Astrocyte of the spinal cord (primary cell): ENCODE results near the gene RPUSD2.
"Not testable (repeated sequence)": the region's sequence is repeated elsewhere in the genome, so short reads cannot be mapped to it uniquely, and the experiment has no call there.

ENCODE experiments used
- DNase-seq: peaks from one replicate; pipeline ENCODE4 v3.0.0; 2011; ENCODE audit warnings: low read depth, low spot score
- H3K4me3 ChIP-seq: 2 replicates; pipeline ENCODE4 v1.5.1; 2011; ENCODE audit warnings: low read depth, mild to moderate bottlenecking, low read length, moderate library complexity
- in situ Hi-C: cut with HindIII; loops from 2 replicates; pipeline ENCODE4 v1.10.0; 2017; ENCODE audit warnings: low sequenced_read_pairs
- TF ChIP-seq, protein P1 (sequence below): IDR thresholded peaks from 2 replicates; pipeline ENCODE4 v1.5.1; 2012; ENCODE audit warnings: low read depth, mild to moderate bottlenecking, low read length, inconsistent platforms

Gene RPUSD2

DNA sequence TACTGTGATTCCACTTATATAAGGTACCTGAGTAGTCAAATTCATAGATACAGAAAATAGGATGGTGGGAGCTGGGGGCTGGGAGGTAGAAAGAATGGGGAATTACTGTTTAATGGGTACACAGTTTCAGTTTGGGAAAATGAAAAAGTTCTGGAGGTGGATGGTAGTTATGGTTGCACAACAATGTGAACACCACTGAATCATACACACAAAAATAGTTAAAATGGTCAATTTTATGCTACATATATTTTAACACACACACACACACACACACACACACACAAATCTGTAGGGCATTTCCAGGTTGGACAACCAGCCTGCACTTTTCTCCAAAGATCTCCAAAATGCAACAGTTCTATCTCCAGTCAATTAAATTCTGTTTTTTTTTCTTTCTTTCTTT is 5.7 kb upstream of the RPUSD2 start:
- no peak overlapping the region for H3K4me3 ChIP-seq
- TF ChIP-seq, protein P1, sequence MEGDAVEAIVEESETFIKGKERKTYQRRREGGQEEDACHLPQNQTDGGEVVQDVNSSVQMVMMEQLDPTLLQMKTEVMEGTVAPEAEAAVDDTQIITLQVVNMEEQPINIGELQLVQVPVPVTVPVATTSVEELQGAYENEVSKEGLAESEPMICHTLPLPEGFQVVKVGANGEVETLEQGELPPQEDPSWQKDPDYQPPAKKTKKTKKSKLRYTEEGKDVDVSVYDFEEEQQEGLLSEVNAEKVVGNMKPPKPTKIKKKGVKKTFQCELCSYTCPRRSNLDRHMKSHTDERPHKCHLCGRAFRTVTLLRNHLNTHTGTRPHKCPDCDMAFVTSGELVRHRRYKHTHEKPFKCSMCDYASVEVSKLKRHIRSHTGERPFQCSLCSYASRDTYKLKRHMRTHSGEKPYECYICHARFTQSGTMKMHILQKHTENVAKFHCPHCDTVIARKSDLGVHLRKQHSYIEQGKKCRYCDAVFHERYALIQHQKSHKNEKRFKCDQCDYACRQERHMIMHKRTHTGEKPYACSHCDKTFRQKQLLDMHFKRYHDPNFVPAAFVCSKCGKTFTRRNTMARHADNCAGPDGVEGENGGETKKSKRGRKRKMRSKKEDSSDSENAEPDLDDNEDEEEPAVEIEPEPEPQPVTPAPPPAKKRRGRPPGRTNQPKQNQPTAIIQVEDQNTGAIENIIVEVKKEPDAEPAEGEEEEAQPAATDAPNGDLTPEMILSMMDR: no peak
- in situ Hi-C loops: no loop called here
- DNase-seq: no peak

DNA sequence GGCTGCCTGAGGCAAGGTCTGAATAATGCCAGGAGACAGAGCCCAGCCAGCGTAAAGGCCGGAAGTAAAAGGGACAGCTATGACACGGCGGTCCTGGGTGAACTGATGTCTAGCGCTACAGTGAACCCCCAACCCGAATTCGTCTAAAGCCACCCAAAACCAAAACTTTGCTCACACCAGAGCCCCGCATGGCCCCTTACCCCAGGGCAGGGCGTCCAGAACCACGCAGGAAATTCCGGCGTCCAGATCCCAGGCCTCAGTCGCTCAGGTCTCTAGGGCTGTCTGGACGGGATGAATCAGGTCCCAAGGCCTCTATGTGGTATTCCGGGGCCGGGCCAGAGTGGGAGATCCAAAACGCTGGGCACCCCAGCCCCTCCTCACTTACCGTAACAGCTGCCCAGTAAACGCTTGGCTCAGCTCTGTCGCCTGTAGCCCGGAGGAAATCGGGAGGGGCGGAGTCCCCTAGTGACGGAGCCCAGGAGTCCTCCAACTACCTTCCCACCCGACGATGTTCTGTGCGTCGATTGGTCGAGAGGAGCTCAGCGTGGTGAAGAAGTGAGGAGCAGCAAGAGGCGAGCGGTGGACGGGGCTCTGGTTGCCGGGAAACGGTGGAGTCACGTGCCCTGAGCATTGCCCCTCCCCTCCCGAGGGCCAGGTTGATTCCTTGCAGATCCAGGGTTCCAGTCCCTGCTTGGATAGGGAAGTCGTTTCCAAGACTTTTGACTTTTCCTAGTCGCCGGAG is 4.3 kb upstream of the RPUSD2 start, which contains the start of gene CCDC32:
CCDC32 (minus strand) TSS at position 452 of the 742 bp plus-strand sequence. CDS start 2,027 bp downstream, outside the sequence.
- in situ Hi-C loops: no loop called here
- peak; percentile 98 for DNase-seq
- TF ChIP-seq, protein P1: no peak
- H3K4me3 ChIP-seq: peak within 1 kb of the TSS; percentile 85

DNA sequence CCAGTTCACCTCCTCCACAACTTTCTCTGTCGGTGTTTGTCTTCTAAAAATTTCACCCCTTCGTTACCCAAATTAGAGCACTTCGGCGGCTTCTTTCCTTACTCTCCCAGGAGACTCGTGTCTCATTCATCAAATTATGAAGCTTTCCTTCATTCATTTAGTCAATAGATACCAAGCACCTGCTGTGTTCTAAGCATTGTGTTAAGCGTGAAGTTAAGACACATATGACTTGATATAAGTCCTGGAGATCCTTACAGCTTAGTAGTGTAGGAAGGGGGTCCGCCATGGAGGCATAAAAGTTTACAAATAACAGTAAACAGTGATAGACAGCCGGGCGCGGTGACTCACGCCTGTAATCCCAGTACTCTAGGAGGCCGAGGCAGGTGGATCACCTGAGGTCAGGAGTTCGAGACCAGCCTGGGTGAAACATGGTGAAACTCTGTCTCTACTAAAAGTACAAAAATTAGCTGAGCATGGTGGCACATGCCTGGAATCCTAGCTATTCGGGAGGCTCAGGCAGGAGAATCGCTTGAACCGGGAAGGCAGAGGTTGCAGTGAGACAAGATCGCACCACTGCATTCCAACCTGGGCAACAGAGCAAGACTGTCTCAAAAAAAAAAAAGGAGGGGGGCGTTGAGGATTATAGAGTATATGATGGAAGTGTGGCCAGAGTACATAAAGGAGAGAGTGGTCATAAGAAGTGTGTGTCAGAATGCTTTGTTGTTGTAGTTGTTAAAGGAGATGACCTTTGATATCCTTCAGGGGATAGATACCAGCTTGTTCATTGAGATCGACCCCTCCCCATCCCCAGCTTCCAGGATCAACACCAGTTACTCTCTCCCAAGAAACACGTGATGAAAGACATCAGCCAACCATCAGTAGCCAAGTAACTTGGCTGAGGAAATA is 3.5 kb upstream of the RPUSD2 start:
- no peak for DNase-seq
- H3K4me3 ChIP-seq: peak overlapping the region; percentile 85
- TF ChIP-seq, protein P1: no peak
- in situ Hi-C loops: no loop called here

DNA sequence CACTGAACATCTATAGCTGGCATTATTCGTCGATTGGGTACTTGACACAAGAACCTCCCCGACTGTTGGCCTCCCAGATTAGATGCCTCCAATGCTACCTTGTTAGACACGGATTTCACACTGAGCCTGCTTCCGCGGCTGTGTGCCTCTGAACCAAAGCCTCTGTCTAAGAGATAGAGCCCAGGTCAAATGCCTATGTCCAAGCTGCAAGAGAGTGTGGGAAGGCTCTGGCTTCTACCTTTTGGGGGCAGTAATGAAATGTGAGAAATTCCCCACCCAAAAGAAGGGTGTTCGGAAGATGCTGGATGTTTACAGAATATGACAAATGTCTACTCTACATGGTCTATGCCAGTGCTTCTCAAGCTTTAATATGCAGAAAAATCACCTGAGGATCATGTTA is 2.0 kb upstream of the RPUSD2 start:
- in situ Hi-C loops: no loop called here
- DNase-seq: no peak
- H3K4me3 ChIP-seq: no peak overlapping the region
- TF ChIP-seq, protein P1: peak; percentile 13

DNA sequence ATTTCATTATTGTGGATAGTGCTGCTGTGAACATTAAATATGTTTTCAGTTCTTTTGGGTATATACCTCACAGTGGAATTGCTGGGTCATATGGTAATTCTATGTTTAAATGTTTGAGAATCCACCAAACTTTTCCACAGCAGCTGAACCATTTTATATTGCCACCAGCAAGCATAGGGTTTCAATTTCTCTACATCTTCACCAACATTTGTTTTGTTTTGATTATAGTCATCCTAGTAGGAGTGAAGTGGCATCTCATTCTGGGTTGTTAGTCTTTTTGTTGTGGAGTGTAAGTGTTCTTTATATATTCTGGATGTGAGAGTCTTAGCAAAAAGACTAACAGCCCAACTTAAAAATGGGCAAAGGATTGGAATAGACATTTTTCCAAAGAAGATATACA is 6.0 kb downstream of the RPUSD2 start:
- in situ Hi-C loops: no loop called here
- DNase-seq: no peak
- TF ChIP-seq, protein P1: no peak
- no peak overlapping the region for H3K4me3 ChIP-seq

DNA sequence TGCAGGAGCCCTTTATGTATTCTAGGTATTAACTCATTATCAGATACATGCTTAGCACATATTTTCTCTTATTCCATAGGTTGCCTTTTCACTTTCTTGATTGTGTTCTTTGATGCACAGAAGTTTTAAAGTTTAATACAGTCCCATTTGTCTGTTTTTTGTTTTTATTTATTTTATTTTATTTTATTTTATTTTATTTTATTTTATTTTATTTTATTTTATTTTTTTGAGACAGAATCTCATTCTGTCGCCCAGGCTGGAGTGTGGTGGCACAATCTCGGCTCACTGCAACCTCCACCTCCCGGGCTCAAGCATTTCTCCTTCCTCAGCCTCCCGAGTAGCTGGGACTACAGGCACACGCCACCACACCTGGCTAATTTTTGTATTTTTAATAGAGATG is 7.8 kb downstream of the RPUSD2 start:
- DNase-seq, H3K4me3 ChIP-seq, in situ Hi-C loops: not testable (repeated sequence)

DNA sequence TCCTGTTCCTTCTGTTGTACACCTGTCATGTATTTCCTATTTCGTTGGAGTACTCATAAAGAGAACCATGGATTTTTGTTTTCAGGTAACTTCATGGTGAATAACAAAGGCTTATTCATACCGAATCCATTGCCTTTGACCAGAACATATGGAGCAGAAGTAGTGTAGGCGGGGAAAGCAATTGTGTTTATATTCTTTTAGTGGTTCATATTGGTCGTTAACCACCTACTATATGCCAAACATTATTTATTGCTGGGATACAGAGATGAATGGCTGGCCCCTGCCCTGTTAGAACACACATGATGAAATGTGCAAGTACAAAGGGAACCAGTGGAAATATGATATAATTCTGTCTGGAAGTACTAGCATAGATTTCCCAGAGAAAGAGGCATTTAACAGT is 9.8 kb downstream of the RPUSD2 start:
- in situ Hi-C loops: no loop called here
- no peak for DNase-seq
- H3K4me3 ChIP-seq: no peak overlapping the region
- TF ChIP-seq, protein P1: no peak

DNA sequence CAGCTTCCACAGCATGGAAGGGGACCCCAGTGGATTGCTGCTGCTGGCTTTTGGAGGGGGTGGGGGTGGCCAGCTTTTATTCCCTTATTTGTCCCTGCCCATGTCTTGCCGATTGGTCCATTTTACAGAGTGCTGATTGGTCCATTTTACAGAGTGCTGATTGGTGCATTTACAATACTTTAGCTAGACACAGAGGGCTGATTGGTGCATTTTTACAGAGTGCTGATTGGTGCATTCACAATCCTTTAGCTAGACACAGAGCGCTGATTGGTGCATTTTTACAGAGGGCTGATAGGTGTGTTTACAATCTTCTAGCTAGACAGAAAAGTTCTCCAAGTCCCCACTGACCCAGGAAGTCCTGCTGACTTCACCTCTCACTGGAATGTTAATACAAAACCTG is 12.7 kb downstream of the RPUSD2 start:
- in situ Hi-C loops, DNase-seq, H3K4me3 ChIP-seq: not testable (repeated sequence)
